ENCODE measurements around the gene RAPGEF4.

The RAPGEF4 gene

GRCh38 chr2:172944022-172944793 lies 208.6 kb downstream of the RAPGEF4 start:
- POLR2A ChIA-PET: no interaction called here
- TF ChIP-seq CTCF (IDR thresholded peaks at IDR 0.05; ENCODE audit: control extremely low read depth, extremely low read depth, low read depth, missing control alignments): no peak
- CTCF ChIA-PET: interaction anchor here (1.4 kb wide), 1 partner anchor 12 kb away, joined by 8 read pairs; no protein-coding TSS in a partner anchor
- no peak for DNase-seq (ENCODE audit: extremely low spot score)

DNA sequence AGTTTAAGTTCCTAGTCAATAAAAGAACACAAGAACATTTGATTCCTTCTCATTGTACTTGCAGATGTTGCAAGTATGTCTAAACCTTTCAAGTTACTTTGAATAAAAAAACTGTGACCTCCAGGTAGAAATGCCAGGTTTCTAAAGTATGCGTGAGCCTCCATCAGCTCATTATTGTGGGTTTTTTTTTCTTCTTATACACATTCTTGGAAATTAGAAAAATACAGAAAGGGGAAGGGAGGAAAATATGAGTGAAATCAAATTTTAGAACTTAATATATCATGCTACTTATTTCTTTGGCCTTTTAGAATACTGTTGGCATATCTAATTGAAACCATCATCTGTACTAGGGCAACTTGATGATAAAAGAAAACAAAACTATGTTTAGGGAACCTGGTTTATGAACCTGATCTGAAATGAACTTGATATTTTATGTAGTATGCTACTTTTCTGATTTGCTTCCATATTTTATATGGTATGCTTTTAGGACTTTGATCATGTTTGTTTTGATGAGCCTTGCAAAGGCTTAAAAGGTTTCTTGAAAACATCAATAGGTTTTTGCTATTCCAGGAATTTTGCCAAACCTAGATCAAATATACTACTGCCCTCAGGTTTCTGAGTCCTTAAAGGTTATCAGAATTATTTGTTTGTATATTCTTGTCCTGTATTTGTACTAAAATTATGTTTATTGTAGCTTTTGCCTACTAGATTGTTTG lies 209.3 kb downstream of the RAPGEF4 start:
- POLR2A ChIA-PET: no interaction called here
- TF ChIP-seq CTCF (IDR thresholded peaks at IDR 0.05; ENCODE audit: control extremely low read depth, extremely low read depth, low read depth, missing control alignments): no peak
- no peak for DNase-seq (ENCODE audit: extremely low spot score)
- CTCF ChIA-PET: interaction anchor here (1.4 kb wide), 1 partner anchor 13 kb away, joined by 8 read pairs; no protein-coding TSS in a partner anchor

GRCh38 chr2:172945510-172945850 lies 209.8 kb downstream of the RAPGEF4 start:
- POLR2A ChIA-PET: no interaction called here
- CTCF ChIA-PET: interaction anchor here (1.4 kb wide), 1 partner anchor 14 kb away, joined by 8 read pairs; no protein-coding TSS in a partner anchor
- TF ChIP-seq CTCF (IDR thresholded peaks at IDR 0.05; ENCODE audit: control extremely low read depth, extremely low read depth, low read depth, missing control alignments): no peak

DNA sequence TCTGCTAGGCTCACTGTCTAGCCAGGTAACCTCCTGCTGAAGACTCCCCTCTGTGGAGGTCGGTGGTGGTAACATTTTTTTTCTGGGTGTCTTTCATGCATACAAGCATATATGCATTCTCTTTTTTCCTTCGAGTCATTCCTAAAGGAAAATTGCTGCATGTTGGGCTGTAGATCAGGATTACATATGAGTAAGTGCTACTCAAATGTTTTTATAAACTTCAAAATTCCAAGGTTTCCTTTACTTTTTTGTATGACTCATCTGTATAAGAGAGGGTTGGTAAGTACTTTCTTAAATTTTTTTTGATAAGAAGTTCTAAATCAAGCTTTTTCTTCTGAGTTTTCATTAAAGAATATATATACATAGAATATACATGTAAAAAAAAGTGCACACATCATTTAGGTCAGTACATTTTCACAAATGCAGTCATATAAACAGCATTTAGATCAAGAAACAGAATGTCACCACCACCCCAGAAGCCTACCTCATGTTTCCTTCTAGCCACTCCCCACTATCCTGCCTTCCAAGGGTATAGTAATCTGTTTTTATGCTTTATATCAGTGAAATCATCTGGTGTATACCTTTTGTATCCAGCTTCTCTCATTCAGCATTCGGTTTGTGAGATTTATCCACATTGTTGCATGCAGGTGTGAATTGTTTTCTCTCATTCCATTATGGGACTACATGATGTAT lies 212.0 kb downstream of the RAPGEF4 start:
- CTCF ChIA-PET: interaction anchor here (2.7 kb wide), 1 partner anchor 16 kb away, joined by 13 read pairs; no protein-coding TSS in a partner anchor
- DNase-seq (ENCODE audit: extremely low spot score): no peak
- no peak for TF ChIP-seq CTCF (IDR thresholded peaks at IDR 0.05; ENCODE audit: control extremely low read depth, extremely low read depth, low read depth, missing control alignments)
- POLR2A ChIA-PET: no interaction called here

More at GRCh38 chr2:172945510-172945850, 209.8 kb downstream of the RAPGEF4 start:
- no peak for DNase-seq (ENCODE audit: extremely low spot score)

- CTCF ChIA-PET: no interaction called here
- no peak for TF ChIP-seq CTCF (IDR thresholded peaks at IDR 0.05; ENCODE audit: control extremely low read depth, extremely low read depth, low read depth, missing control alignments)
- POLR2A ChIA-PET: no interaction called here
- DNase-seq (ENCODE audit: extremely low spot score): no peak
Measured at GRCh38 chr2:172949522-172949921, 213.9 kb downstream of the RAPGEF4 start.

DNA sequence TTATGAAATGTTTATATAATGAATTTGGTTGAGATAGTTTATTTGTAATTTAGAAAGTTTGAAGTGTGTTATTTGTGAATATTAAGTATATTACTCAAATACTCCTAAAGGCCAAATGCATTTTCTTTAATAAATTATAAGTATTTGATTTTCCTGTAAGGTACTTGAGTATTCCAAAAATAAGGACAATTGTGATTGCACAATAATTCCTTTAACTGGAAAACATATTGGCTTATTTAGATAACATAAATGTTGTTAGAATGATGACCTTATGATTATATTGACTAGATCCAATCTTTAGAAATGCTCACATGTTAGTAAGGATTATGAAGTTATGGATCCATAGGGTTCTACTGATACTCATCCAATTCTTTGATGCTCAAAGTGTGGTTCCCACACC lies 214.9 kb downstream of the RAPGEF4 start:
- TF ChIP-seq CTCF (IDR thresholded peaks at IDR 0.05; ENCODE audit: control extremely low read depth, extremely low read depth, low read depth, missing control alignments): no peak
- ChIA-PET CTCF (no interaction called here), POLR2A (no interaction called here)
- no peak for DNase-seq (ENCODE audit: extremely low spot score)

All from GM10248 (cell line).